IgD-negative memory B cell (primary cell): ENCODE results near the gene RBCK1. TPM values are rescaled to one million over a fixed set of nuclear protein-coding genes. Genes with fewer than 3 reads are reported as not detected.

Experiments
- polyA plus RNA-seq: library from polyadenylated mRNA; unstranded; fragments of 300-500 nt; fragmentation: Illumina TruSeq; gene quantifications from one replicate; pipeline ENCODE4 v1.2.3, GENCODE V29; 2021

The RBCK1 gene
- polyA plus RNA-seq, 1 donor from 2014 or later: 107 TPM

Other genes with a start within 250 kb of the RBCK1 start
- not detected for gene DEFB128, start 218.6 kb upstream of the RBCK1 start, polyA plus RNA-seq
- not detected for gene DEFB129, start 181.0 kb upstream of the RBCK1 start, polyA plus RNA-seq
- not detected for gene DEFB132, start 150.6 kb upstream of the RBCK1 start, polyA plus RNA-seq
- 1.1 TPM for gene C20orf96, start 117.5 kb upstream of the RBCK1 start, polyA plus RNA-seq
- 16.7 TPM for gene ZCCHC3, start 110.7 kb upstream of the RBCK1 start, polyA plus RNA-seq
- 1.9 TPM for gene SOX12, start 82.7 kb upstream of the RBCK1 start, polyA plus RNA-seq
- 6.2 TPM for gene NRSN2, start 61.2 kb upstream of the RBCK1 start, polyA plus RNA-seq
- gene TRIB3, start 27.5 kb upstream of the RBCK1 start, polyA plus RNA-seq: 20.1 TPM
- gene TBC1D20, start 54.2 kb downstream of the RBCK1 start, polyA plus RNA-seq: 19.0 TPM
- 56.8 TPM for gene CSNK2A1, start 135.5 kb downstream of the RBCK1 start, polyA plus RNA-seq
- gene TCF15, start 202.0 kb downstream of the RBCK1 start, polyA plus RNA-seq: not detected
- 5.5 TPM for gene SRXN1, start 244.9 kb downstream of the RBCK1 start, polyA plus RNA-seq